HG03442 (cell line): ENCODE data around the gene ELFN2.

ENCODE experiments used
- ATAC-seq: cut with Tn5 transposase; IDR thresholded peaks from one replicate; pipeline ENCODE4 v1.9.1; 2021; ENCODE audit warnings: mild to moderate bottlenecking, moderate library complexity; ENCODE audit not compliant: unreplicated experiment

ELFN2 gene

GRCh38 chr22:37363261-37363992, 63.9 kb downstream of the ELFN2 start:
- no peak for ATAC-seq

DNA sequence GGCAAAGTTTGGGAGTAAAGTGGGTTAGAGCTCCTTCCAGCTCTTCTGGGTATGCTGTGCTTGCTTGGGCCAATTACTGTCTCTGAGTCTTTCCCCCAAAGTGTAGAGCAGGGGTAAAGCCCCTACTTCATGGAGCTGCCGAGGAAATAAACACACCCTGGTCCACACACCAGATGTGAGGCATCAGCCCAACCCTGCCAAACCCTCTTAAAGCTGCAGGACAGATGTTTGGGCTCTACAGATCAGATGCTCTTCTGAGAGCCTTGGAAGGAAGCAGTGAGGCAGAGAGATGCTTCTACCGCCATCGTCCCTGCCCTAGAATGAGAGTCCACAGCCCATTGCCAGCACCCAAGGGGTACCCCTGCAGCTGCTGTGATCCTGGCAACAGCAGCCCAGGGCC, 64.7 kb downstream of the ELFN2 start:
- ATAC-seq: no peak

- no peak for ATAC-seq
Measured at GRCh38 chr22:37358917-37359316, 68.4 kb downstream of the ELFN2 start.

GRCh38 chr22:37358386-37358785, 68.9 kb downstream of the ELFN2 start:
- ATAC-seq: no peak

DNA sequence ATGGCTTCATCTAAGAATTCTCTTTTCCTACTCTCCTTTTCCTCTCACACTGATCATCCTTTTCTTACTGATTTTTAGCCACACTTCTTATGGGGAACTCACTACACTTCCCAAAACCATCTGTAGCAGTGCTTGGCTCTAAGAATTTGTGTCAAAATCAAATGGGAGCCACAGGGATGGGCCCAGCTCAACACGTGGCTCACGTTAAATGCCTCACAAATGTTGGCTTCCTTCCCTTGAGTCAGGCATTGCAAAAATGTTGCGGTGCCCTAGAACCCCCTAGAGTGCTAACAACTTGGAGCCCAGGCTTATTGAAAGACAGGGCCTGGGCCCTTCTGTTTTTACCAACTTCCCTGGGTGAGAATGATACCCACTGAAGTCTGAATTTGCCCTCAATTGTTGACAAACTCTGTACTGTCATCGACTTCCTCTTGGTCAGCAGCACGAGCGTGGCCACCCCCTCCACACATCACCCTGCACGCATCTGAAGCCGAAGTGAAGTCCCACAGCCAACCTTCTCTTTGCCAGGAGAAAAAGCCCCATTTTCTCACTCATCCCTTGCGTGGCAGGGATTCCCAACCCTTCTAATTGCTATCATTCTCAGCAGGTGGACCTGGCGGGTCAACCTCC, 69.7 kb downstream of the ELFN2 start:
- ATAC-seq: no peak

DNA sequence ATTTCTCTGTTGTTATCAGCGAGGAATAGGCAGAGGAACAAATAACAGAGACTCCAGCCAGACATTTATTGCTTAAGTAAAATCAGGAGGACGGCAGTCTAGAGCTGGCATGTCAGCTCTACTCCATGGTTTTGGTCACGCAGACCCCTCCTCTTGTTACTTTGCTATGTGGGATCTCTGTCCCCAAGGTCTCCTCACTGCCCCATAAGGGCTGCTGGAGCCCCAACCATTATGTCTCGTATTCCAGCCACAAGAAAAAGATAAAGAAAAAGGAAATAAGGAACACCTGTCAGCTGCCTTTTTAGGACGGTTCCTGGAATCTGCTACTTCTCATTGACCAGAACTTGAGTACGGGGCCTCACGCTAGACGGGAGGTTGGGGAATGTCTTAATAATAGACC, 70.4 kb downstream of the ELFN2 start:
- ATAC-seq: no peak

- ATAC-seq: no peak
Measured at GRCh38 chr22:37355174-37355573, 72.1 kb downstream of the ELFN2 start.

DNA sequence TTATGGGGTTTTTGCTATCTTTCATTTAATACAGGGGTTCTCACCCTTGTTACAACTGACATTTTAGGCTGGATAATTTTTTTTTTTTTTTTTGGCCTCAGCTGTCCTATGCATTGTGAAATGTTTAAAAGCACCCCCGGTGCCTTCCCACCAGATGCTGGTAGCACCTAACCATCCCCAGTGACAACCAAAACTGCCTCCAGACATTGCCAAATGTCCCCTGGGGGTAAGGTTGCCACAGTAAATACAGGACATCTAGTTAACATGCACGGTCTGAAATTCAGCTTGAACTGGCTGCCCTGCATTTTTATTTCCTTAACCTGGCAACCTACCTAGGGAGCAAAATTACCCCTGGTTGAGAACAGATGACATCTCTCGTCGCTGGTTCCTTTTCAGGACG, 72.6 kb downstream of the ELFN2 start:
- ATAC-seq: no peak

GRCh38 chr22:37354261-37354660, 73.0 kb downstream of the ELFN2 start:
- ATAC-seq: no peak

DNA sequence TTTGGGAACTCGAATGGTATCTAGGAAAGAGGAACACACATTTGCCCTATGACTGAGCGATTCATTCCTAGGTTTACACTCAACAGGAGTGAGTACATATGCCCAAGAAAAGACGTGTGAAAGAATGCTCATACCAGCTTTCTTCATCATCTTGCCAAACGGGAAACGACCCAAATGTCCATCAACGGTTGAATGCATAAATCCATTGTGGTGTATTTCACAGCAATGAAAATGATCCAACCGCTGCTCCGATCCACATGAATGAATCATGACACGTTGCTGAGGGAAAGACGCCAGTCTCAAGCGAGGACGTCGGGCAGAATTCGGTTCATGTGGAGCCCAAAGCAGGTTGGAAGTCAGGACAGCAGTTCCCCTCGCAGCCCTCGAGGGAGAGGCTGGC, 73.4 kb downstream of the ELFN2 start:
- no peak for ATAC-seq

- no peak for ATAC-seq
Measured at GRCh38 chr22:37352481-37352880, 74.8 kb downstream of the ELFN2 start.

DNA sequence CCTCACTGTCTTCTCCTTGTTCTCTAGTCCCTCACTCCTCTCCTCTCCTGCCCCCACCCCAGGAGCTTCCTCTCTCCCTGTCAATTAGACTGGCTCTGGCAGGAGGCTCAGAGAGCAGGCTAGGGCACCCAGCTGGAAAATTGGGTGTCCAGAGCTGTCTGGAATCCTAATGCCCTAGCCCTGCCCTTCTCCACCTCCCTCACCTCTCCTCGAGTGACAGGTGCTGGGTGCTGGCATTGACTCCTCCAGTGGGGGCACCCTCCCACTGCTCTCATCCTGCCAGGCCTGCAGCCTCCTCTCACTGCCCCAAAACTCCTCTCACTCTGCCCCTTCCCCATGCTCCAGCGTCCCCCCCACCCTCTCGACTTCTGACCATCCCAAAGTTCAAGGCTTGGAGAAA, 76.0 kb downstream of the ELFN2 start:
- no peak for ATAC-seq

GRCh38 chr22:37349043-37349814, 78.0 kb downstream of the ELFN2 start:
- no peak for ATAC-seq

DNA sequence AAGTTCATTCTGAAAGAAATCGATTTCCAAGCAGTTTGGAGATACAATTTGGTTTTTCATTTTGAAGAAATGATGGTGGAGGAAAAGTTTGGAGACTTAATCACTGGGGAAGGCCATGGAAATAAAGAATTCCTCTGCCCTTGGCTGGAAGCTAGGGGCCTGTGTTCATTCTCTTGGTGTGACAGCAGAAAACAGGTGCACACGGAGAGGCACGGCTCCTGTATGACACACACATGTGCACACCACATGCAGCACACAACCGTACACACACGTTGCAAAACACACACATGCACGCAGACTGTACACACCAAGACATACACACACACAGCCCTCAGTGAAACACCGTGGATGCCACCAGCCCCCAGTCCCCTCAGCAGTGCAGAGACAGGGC, 80.8 kb downstream of the ELFN2 start:
- ATAC-seq: no peak

DNA sequence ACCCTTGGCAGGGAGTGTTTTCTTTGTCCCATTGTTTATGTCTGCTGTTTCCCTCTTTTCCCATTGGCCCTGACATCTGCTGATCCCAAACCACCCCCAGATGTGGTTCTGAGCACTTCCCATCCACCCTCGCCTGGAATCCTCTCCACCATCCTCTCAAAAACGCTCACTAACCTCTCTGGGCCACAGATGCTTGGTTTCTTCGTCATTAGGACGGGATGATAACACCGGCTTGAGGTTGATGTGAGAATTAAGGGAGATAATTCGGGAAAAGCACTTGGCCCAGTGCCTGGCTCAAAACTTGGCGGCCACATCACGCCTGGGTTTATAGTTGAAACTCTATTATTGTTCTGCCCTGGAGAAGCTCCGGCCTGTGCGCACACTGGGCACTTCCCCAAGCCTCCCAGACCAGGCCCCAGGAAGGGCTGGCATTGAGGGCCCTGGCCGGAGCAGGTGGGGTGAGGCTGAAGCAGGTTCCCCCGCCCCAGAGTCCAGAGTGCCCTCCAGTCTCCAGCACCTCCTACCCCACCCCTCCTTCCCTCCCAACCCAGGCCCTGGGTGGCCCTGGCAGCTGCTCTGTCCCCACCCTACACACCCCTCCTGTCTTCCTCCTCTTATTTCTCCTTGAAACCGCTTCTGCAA, 81.3 kb downstream of the ELFN2 start:
- no peak for ATAC-seq

DNA sequence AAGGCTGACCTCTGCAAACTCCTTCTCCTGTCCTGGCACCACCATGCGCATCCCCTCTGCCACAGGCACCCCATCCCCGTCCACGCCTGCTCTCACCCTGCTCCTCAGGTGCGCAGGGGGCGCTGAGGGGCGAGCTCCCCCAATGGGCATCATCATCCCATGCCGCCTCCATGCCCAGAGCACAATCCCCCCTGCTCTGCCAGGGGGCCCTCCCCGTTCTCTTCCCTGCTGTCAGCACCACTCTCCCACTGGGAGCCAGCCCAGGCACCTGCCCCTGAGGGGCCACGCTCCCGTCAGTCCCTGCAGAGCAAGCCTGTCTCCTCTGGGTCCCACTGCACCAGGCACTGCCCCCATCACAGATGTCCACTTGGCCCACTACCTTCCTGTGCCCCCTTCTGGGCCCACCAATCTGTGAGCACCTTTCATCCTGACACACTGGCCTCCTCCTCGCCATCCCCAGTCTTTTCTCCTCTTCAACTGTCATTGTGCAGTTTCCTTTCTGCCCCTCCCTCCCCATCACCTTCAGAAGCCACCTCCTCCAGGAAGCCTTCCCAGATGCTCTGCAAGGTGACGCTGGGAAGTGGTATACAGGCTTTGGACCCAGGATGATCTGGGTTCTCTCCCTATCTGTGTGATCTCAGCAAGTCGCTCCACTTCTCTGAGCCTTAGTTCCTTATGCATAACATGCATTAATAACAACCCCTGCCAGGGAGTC, 82.4 kb downstream of the ELFN2 start:
- ATAC-seq: no peak

- ATAC-seq: no peak
Measured at GRCh38 chr22:37343863-37344734, 83.2 kb downstream of the ELFN2 start.

- no peak for ATAC-seq
Measured at GRCh38 chr22:37343348-37343747, 83.9 kb downstream of the ELFN2 start.

GRCh38 chr22:37342065-37342464, 85.2 kb downstream of the ELFN2 start:
- no peak for ATAC-seq
